NCI-H187 (cell line): ENCODE data around the gene PIBF1.
"Not testable (repeated sequence)": the region's sequence is repeated elsewhere in the genome, so short reads cannot be mapped to it uniquely, and the experiment has no call there.

ENCODE experiments used
- DNase-seq, 2 experiments: peaks; one replicate each; lab custom pipeline; 2025; lab: John Stamatoyannopoulos, UW

Gene PIBF1

GRCh38 chr13:72911981-72912380, 130.0 kb downstream of the PIBF1 start:
- DNase-seq = no peak

DNA sequence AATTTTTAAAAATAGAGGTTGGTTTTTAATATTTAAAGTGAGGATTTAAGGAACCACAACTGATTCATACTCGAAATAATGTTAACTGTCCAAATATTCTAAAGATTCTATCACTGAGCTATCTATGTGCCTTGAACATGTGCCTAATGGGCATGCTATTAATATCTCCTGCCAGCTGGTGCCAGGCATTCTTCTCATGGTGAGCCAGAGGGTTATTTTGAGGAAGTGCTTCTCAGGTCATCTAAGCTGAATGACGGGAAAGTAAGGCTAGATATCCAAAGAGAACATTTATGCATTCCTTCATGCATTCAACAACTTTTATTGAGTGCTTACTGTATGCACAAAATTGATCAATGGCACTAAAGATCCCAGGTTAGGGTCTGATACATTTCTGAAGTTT, 138.2 kb downstream of the PIBF1 start:
- DNase-seq = no peak

- no peak for DNase-seq
These were observed 149.4 kb downstream of the PIBF1 start for GRCh38 chr13:72931311-72931710.

- no peak for DNase-seq
These were observed 150.3 kb downstream of the PIBF1 start for GRCh38 chr13:72932250-72932649.

GRCh38 chr13:72946267-72946666, 164.3 kb downstream of the PIBF1 start:
- not testable (repeated sequence) for DNase-seq

DNA sequence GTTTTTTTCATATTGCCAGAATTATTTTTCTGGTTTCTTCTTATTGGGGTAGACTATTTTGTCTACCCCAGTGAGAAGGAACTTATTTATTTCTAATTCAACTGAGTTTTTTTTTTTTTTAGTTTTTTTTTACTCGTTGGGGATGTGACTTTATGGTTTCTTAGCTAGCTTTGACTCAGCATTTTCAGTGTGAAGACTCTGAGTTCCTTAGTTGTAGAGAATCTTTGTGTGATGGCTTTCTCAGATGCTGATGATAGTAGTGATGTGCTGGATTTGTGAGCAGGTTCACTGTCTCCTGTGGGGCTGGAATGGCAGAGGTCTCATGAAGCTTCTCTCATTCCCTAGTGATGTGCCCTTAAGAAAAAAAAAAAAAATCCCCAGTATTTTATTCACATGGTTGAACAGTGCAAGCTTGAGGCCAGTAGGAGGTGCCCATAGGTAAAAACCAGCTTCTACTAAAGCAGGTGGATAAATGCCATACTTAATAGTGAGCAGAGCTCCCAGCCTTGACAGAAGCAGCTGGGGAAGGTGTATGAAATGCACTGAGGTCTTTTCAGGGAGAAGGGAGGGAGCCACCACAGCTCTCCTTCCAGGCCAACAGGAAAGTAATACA, 170.7 kb downstream of the PIBF1 start:
- no peak for DNase-seq

GRCh38 chr13:72953391-72953965, 171.5 kb downstream of the PIBF1 start:
- DNase-seq = no peak

DNA sequence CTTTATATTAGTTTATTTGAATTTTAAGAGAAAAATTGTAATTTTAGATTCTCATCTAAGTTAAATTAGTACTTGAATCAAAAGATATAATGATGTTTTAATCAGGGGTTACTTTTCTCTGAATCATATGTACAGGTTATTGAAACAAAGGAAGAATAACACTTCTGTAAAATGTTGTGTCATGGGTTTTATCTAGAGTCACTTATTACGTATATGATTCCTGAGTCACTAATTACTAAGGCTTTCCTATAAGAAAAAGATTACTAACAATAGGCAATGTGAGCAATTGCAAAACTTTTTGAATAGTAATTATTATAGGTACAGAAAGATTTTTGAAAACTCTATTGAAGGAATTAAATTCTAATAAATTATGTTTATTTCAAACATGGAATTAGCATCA, 177.7 kb downstream of the PIBF1 start:
- no peak for DNase-seq

GRCh38 chr13:72960114-72960513, 178.2 kb downstream of the PIBF1 start:
- no peak for DNase-seq

DNA sequence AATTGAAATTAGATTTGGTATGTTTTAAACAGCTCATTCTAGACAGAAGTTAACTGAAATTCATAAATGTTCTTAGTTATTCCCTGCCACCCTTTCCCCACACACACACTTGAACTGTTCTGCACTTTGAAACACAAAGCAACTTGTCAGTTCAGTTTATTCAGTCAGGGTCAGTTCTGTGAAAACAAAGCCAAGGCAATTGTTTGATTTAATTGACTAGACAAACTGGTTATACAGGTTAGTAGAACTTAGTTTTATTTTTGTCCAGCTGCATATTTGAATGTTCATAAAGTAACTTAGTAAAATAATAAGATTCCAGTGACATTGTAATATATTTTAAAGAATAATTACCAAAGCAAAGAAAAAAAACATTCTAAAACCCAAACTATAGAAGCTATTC, 178.6 kb downstream of the PIBF1 start:
- DNase-seq = no peak

DNA sequence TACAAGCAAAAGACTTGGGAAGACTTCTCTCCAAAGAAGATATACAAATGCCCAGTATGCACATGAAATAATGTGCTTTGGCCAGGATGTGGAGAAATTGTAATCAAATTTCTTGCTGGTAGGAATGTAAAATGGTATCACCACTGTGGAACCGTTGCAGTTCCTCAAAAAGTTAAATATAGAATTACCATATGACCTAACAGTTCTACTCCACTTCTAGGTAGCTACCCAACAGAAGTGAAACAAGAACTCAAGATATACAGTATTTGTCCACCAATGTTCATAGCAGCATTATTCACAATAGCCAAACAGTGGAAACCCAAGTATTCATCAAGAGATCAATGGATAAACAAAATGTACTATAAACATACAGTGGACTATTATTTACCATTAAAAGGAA, 181.8 kb downstream of the PIBF1 start:
- no peak for DNase-seq

- DNase-seq = no peak
These were observed 188.5 kb downstream of the PIBF1 start for GRCh38 chr13:72970301-72970880.

- no peak for DNase-seq
These were observed 189.0 kb downstream of the PIBF1 start for GRCh38 chr13:72970956-72971355.

DNA sequence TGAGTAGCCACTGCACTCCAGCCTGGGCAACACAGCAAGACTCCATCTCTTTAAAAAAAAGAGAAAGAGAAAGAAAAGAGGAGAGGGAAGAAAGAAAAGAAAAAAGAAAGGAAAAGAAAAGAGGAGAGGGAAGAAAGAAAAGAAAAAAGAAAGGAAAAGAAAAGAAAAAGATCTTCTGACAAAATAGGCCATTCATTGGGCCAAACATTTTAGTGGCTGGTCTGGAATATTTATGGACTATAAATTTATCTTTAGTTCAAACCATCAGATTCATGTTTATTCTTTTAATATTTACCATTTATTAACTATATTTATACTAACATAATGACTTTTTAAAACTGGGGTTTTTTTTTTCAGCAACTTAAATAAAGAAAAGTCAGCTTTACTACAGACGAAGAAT, 191.3 kb downstream of the PIBF1 start:
- DNase-seq = no peak

DNA sequence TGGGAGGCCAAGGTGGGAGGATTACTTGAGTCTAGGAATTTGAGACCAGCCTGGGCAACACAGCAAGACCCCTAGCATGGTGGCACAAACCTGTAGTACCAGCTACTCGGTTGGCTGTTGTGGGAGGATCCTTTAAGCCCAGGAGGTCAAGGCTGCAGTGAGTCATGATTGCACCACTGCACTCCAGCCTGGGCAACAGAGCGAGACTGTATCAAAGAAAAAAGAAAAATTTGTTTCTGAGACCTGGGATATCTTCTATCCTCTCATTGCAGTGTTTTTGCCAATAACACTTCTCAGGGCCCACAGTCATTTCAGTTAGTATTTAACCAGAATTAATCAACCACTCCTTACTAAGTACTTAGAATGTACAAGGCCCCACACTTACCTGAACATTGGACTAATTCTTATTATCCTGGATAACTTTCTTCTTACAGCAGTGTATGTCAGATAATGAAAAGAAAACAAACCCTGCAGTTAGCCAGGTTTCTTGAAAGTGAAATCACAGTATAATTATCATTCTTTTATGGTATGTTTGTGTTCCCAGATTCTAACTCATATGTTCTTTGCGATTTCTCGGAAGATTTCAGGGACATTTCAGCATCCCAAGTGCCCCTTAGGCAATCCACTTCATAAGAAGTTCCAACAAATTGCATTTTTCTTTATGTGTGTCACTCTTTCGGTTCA, 201.3 kb downstream of the PIBF1 start:
- no peak for DNase-seq

GRCh38 chr13:72985610-72986009, 203.7 kb downstream of the PIBF1 start:
- no peak for DNase-seq

DNA sequence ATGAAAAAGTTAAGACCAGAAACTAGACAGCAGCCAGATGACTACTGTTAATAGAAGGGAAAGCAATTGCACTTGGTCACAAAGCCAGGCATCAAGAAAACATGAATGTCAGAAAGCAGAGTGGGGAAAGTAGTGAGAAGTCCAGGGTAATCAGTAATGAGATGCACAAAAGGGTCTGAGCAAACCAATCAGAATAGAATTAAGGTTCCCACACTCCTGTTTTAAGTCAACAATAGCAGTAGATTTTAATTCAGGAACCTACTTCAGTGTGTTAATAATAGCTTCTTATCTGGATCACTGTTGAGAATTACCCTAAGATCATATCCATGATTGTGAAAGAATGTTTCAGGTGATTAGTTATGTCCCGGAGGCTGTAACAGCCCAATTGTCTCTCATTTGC, 204.3 kb downstream of the PIBF1 start:
- DNase-seq = no peak

GRCh38 chr13:72990953-72991352, 209.0 kb downstream of the PIBF1 start:
- no peak for DNase-seq

DNA sequence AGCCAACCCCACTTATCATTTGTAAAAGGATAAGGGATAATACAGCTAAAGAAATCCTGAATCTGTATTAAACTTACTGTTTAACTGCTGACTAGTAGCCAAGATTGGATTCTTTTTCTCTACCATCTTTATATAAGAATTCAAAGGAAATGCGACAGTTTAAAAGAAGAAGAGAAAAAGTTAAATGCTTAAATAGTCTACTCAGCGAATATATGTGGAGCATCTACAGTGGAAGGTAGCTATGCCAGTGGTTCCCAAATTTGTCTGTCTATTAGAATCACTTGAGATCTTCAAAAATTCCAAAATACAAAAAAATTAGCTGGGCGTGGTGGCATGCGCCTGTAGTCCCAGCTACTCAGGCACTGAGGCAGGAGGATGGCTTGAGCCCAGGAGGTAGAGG, 216.1 kb downstream of the PIBF1 start:
- no peak for DNase-seq

DNA sequence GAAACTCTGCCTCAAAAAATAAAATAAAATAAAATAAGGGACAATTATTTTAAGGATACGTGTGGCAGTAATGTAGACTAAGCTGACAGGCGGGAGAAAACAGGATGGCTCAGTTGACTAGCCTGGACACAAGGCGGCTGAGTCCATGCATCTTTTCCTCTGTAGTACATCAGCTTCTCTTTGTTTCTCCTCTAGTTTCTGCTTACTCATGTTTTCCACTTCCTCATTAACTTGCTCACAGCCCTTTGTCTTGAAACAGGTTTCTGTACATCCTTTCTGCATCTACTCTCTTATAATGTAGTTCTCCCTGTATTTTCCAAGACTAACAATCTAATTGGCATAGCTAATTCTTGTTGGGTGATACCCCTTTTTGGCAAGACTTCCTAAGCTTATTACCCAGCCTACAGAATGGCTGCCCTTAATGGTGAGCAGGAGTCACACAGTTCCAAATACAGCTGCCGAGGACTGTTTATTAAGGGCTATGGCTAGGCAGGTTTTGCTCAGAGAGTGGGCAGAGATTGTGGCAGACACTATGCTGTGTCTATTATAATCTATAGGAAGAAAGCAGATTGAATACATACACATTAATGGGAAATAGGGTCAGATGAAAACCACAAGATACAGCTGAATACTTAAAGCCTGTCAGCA, 218.2 kb downstream of the PIBF1 start:
- DNase-seq = no peak

DNA sequence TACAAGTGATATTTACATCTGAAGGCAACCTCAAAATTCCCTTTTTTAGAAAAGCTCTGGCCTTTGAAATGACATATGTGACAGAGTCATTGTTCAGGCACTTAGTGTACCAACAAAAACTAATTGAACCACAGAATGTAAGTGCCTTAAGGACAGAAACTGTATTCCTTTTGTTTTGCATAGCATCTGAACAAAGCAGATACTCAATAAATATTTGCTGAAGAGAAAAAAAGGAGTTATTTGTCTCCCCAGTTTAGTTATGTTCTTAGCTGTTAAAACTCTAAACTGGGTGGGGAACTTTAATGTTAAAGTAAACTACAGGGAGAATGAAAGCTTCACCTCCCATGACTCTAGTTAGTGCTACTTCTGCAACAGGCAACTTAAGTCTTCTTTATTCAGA, 220.0 kb downstream of the PIBF1 start:
- no peak for DNase-seq

DNA sequence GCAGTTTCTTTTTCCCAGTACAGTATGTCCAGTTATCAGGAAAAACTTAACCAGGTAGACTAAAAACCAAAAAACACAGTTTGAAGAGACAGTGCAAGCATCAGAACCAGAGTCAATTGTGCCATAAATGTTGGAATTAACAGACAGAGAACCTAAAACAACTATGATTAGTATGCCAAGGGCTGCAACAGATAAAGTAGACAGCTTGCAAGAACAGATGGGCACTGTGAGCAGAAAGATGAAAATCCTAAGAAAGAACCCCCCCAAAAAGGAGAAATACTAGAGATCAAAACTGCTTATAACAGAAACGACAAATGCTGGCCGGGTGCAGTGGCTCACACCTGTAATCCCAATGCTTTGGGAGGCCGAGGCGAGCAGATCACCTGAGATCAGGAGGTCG, 229.8 kb downstream of the PIBF1 start:
- no peak for DNase-seq

- DNase-seq = no peak
These were observed 233.9 kb downstream of the PIBF1 start for GRCh38 chr13:73015805-73016204.
